Measurements from ENCODE around the gene SNRPA1.

The SNRPA1 gene

GRCh38 chr15:101326462-101327146 is 31.6 kb upstream of the SNRPA1 start:
- H3K4me1 ChIP-seq (ENCODE audit: control insufficient read depth, insufficient read depth, low read length): no peaks in the 10 kb centered on the region
- no peak overlapping the region for H3K9ac ChIP-seq (ENCODE audit: low read length)
- peaks cover 46% of the 10 kb centered on the region for H3K27me3 ChIP-seq (replicated peaks; ENCODE audit: control insufficient read depth, insufficient read depth, low read length)
- DNase-seq (ENCODE audit: low read depth): no peak
- no peaks in the 10 kb centered on the region for H3K36me3 ChIP-seq (ENCODE audit: control insufficient read depth, insufficient read depth, low read length, severe bottlenecking)
- no peak overlapping the region for H3K4me3 ChIP-seq (ENCODE audit: low read length)
- H3K9me3 ChIP-seq (ENCODE audit: control insufficient read depth, low read length): no peaks in the 10 kb centered on the region

DNA sequence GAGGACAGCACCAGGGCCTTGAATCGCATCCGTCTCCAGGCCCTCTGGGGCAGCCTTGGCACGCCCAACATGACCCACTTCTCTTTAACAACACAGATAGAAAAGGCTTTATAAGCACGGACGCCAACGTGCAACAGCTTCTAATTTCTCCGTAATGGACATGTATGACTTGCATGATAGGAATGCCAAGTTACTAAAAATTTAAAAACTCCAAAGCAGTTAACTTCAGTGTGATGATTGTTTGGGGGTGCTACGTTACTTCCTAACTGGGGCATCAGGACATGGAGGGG is 30.9 kb upstream of the SNRPA1 start:
- no peak overlapping the region for H3K4me3 ChIP-seq (ENCODE audit: low read length)
- H3K9ac ChIP-seq (ENCODE audit: low read length): no peak overlapping the region
- no peaks in the 10 kb centered on the region for H3K36me3 ChIP-seq (ENCODE audit: control insufficient read depth, insufficient read depth, low read length, severe bottlenecking)
- no peak for DNase-seq (ENCODE audit: low read depth)
- no peaks in the 10 kb centered on the region for H3K4me1 ChIP-seq (ENCODE audit: control insufficient read depth, insufficient read depth, low read length)
- H3K27me3 ChIP-seq (replicated peaks; ENCODE audit: control insufficient read depth, insufficient read depth, low read length): peaks cover 46% of the 10 kb centered on the region
- H3K9me3 ChIP-seq (ENCODE audit: control insufficient read depth, low read length): no peaks in the 10 kb centered on the region

GRCh38 chr15:101325263-101326025 is 30.4 kb upstream of the SNRPA1 start:
- DNase-seq (ENCODE audit: low read depth): no peak
- Histone ChIP-seq H3K4me3 (ENCODE audit: low read length) (no peak overlapping the region), H3K27me3 (replicated peaks; ENCODE audit: control insufficient read depth, insufficient read depth, low read length) (peaks cover 52% of the 10 kb centered on the region), H3K4me1 (ENCODE audit: control insufficient read depth, insufficient read depth, low read length) (no peaks in the 10 kb centered on the region), H3K9me3 (ENCODE audit: control insufficient read depth, low read length) (no peaks in the 10 kb centered on the region), H3K9ac (ENCODE audit: low read length) (no peak overlapping the region), H3K36me3 (ENCODE audit: control insufficient read depth, insufficient read depth, low read length, severe bottlenecking) (no peaks in the 10 kb centered on the region)

DNA sequence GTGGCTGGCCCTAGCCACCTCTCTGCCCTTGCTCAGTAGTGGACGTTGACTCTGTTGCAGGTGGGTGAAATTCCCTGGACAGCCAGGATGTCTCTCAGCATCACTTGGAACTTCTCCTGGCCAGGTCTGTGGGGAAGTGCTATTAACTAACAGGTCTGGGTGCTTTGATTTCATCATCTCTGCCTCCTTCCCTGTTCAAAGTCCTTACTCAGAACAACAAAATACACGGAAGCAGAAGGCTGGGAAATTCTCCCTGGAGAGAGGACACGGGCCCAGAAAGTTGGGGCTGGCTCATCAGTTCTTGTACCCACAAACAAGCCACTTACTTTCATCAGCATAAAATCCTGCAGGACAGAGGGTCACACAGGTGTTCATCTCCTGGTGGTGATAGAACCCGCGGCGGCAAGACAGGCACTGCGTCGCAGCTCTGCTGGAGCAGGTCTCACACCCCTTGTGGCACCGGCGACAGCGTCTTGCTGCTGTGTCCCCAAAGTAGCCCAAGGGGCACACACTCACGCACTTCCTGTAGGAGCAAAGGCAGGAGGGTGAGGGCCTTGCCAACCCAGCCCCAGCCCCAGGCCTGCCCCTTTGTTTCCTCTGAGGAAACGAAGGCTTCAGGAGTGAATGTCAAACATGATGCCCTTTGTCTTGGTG is 29.6 kb upstream of the SNRPA1 start:
- Histone ChIP-seq H3K36me3 (ENCODE audit: control insufficient read depth, insufficient read depth, low read length, severe bottlenecking) (no peaks in the 10 kb centered on the region), H3K9ac (ENCODE audit: low read length) (no peak overlapping the region), H3K9me3 (ENCODE audit: control insufficient read depth, low read length) (no peaks in the 10 kb centered on the region), H3K27me3 (replicated peaks; ENCODE audit: control insufficient read depth, insufficient read depth, low read length) (peaks cover 54% of the 10 kb centered on the region), H3K4me1 (ENCODE audit: control insufficient read depth, insufficient read depth, low read length) (no peaks in the 10 kb centered on the region), H3K4me3 (ENCODE audit: low read length) (no peak overlapping the region)
- DNase-seq (ENCODE audit: low read depth): no peak

- no peaks in the 10 kb centered on the region for H3K4me1 ChIP-seq (ENCODE audit: control insufficient read depth, insufficient read depth, low read length)
- DNase-seq (ENCODE audit: low read depth): no peak
- no peaks in the 10 kb centered on the region for H3K36me3 ChIP-seq (ENCODE audit: control insufficient read depth, insufficient read depth, low read length, severe bottlenecking)
- H3K4me3 ChIP-seq (ENCODE audit: low read length): no peak overlapping the region
- H3K27me3 ChIP-seq (replicated peaks; ENCODE audit: control insufficient read depth, insufficient read depth, low read length): peaks cover 56% of the 10 kb centered on the region
- no peak overlapping the region for H3K9ac ChIP-seq (ENCODE audit: low read length)
- no peaks in the 10 kb centered on the region for H3K9me3 ChIP-seq (ENCODE audit: control insufficient read depth, low read length)
These were observed 28.9 kb upstream of the SNRPA1 start for GRCh38 chr15:101323793-101324523.

GRCh38 chr15:101322854-101323477 is 27.9 kb upstream of the SNRPA1 start:
- peaks cover 54% of the 10 kb centered on the region for H3K27me3 ChIP-seq (replicated peaks; ENCODE audit: control insufficient read depth, insufficient read depth, low read length)
- H3K9ac ChIP-seq (ENCODE audit: low read length): no peak overlapping the region
- DNase-seq (ENCODE audit: low read depth): no peak

DNA sequence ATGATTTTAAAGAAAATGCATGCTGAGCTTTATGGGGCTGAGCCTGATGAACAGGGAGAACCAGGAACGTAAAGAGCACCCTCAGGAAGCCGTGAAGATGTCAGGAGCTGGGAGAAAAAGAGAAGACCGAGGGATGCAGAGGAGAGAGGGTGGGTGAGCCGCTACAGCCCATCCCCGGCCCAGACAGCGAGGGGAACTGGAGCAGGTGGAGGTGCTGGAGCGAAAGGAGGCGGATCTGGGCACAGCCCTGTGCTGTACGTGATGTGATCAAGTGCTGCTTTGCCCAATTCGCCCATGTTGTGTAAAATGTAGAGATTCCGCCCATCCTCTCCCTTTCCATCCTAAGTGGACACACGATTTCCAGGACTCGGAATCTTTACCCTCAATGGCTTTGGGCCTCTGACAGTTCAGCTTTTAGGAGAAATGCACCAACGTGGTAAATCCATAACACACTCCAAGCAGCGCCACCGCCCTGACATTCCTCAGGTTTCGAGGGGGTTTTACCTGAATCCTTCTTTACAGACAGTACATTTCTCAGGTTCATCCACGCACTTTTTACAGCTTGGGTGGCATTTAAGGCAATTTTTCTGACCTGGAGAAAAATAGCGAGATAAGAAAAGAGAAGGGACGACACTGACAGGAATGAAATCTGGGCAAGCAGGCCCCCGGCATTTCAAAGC is 27.1 kb upstream of the SNRPA1 start:
- DNase-seq (ENCODE audit: low read depth): no peak
- peaks cover 47% of the 10 kb centered on the region for H3K27me3 ChIP-seq (replicated peaks; ENCODE audit: control insufficient read depth, insufficient read depth, low read length)

More at GRCh38 chr15:101322854-101323477, 27.9 kb upstream of the SNRPA1 start:
- Histone ChIP-seq H3K4me3 (ENCODE audit: low read length) (no peak overlapping the region), H3K36me3 (ENCODE audit: control insufficient read depth, insufficient read depth, low read length, severe bottlenecking) (no peaks in the 10 kb centered on the region), H3K4me1 (ENCODE audit: control insufficient read depth, insufficient read depth, low read length) (no peaks in the 10 kb centered on the region), H3K9me3 (ENCODE audit: control insufficient read depth, low read length) (no peaks in the 10 kb centered on the region)

GRCh38 chr15:101320501-101321052 is 25.5 kb upstream of the SNRPA1 start:
- Histone ChIP-seq H3K4me1 (ENCODE audit: control insufficient read depth, insufficient read depth, low read length) (no peaks in the 10 kb centered on the region), H3K4me3 (ENCODE audit: low read length) (no peak overlapping the region), H3K9me3 (ENCODE audit: control insufficient read depth, low read length) (no peaks in the 10 kb centered on the region), H3K36me3 (ENCODE audit: control insufficient read depth, insufficient read depth, low read length, severe bottlenecking) (no peaks in the 10 kb centered on the region), H3K9ac (ENCODE audit: low read length) (no peak overlapping the region), H3K27me3 (replicated peaks; ENCODE audit: control insufficient read depth, insufficient read depth, low read length) (peaks cover 35% of the 10 kb centered on the region)
- DNase-seq (ENCODE audit: low read depth): peak; percentile 18

More for the DNA sequence above, 27.1 kb upstream of the SNRPA1 start:
- no peaks in the 10 kb centered on the region for H3K9me3 ChIP-seq (ENCODE audit: control insufficient read depth, low read length)
- H3K36me3 ChIP-seq (ENCODE audit: control insufficient read depth, insufficient read depth, low read length, severe bottlenecking): no peaks in the 10 kb centered on the region
- H3K9ac ChIP-seq (ENCODE audit: low read length): no peak overlapping the region
- H3K4me1 ChIP-seq (ENCODE audit: control insufficient read depth, insufficient read depth, low read length): no peaks in the 10 kb centered on the region
- H3K4me3 ChIP-seq (ENCODE audit: low read length): no peak overlapping the region

DNA sequence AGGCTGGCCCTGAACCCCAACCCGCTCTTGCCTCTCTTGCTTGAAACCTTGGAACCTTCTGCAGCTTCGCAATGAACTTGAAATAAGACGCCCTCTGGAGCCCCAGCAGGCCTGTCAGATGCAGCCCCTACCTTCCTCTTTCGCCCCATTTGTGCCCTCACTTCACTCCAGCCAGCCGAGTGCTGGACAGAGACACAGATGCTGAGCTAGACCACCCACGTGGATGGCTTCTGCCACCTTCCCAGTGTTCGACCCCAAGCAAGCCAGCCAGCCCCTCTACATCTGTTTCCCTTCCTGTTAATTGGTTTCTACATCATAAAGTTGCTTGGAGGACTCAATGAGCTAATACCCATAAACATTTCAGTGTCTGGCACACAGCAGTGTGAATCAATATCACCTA is 23.8 kb upstream of the SNRPA1 start:
- Histone ChIP-seq H3K4me3 (ENCODE audit: low read length) (no peak overlapping the region), H3K36me3 (ENCODE audit: control insufficient read depth, insufficient read depth, low read length, severe bottlenecking) (no peaks in the 10 kb centered on the region), H3K9ac (ENCODE audit: low read length) (no peak overlapping the region), H3K9me3 (ENCODE audit: control insufficient read depth, low read length) (no peaks in the 10 kb centered on the region), H3K4me1 (ENCODE audit: control insufficient read depth, insufficient read depth, low read length) (no peaks in the 10 kb centered on the region), H3K27me3 (replicated peaks; ENCODE audit: control insufficient read depth, insufficient read depth, low read length) (peaks cover 35% of the 10 kb centered on the region)
- DNase-seq (ENCODE audit: low read depth): no peak

DNA sequence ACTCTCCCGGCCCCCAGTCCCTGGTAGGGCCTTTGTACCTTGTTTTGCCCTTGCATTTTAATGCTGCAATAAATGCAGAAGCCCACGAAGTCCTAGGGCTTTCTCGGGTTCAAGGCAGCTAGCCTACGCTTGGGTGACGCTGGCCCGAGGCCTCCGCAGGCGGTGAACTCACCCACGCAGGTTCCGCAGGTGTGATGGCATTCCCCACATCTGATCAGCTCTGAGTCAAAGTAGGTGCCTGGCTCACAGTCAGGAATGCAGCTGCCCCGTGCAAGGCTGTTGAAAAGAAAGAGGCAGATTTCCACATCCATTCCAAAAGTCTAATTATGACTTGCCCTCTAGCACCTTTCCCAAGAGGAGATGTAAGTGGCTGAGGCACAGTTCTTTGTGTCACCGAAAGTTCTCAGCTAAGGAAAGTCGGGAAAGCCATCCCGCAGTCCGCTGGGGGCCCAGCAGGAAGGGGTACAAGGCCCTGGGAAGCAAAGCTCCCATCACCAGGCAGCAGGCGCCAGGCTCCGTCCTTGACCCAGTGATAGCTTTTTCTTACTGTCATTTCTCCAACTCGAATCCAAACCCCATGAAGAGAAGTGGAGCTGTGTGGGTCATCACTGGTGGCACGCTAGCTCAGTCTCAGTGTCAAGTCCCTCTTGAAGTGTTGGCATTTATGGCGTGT is 23.2 kb upstream of the SNRPA1 start:
- no peaks in the 10 kb centered on the region for H3K36me3 ChIP-seq (ENCODE audit: control insufficient read depth, insufficient read depth, low read length, severe bottlenecking)
- no peak for DNase-seq (ENCODE audit: low read depth)
- H3K4me1 ChIP-seq (ENCODE audit: control insufficient read depth, insufficient read depth, low read length): no peaks in the 10 kb centered on the region
- H3K4me3 ChIP-seq (ENCODE audit: low read length): no peak overlapping the region
- no peak overlapping the region for H3K9ac ChIP-seq (ENCODE audit: low read length)
- no peaks in the 10 kb centered on the region for H3K9me3 ChIP-seq (ENCODE audit: control insufficient read depth, low read length)
- peaks cover 36% of the 10 kb centered on the region for H3K27me3 ChIP-seq (replicated peaks; ENCODE audit: control insufficient read depth, insufficient read depth, low read length)

Data from adipocyte (in vitro differentiated cells).